HG02798 (cell line): Measurements from ENCODE around the gene ADGRA1.

Experiments
- ATAC-seq: cut with Tn5 transposase; IDR thresholded peaks from one replicate; pipeline ENCODE4 v1.9.1; 2021; ENCODE audit warnings: mild to moderate bottlenecking; ENCODE audit not compliant: unreplicated experiment, poor library complexity

Gene ADGRA1

GRCh38 chr10:133159611-133159949, 71.9 kb downstream of the ADGRA1 start:
- no peak for ATAC-seq

GRCh38 chr10:133159950-133160825, 72.5 kb downstream of the ADGRA1 start, which contains the start of gene KNDC1:
Gene KNDC1, plus strand, starts transcription at chr10:133160219. Its CDS starts 249 bp downstream, at chr10:133160468.
- ATAC-seq: no peak

DNA sequence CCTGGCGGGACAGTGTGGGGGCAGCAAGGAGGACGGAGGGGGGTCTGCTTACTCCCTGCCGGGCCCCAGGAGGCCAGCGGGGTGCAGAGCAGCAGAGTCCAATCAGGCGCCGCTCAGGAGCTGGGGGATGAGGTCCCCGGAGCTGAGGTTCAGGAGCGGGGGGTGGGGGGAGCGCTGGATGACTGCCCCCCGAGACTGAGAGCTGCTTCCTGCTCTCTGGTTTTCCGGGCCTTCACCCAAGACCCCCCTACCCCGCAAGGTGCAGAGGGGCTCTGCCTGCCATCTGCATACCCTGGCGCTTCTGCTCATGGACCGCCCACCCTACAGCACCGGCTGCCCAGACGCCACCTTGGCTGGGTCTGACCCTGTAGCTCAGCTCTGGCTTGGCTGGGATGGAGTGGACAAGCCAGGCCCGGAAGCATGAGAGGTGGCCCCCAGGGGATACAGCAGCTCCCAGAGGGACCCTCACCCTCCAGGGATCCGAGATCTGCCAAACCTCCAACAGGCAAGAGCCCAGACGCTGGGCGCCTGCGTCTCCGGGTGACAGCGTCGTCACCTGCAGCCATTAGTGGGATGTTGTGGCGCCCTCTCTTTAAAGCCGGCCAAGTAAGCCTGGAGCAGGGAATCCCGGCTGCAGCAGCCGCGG, 73.2 kb downstream of the ADGRA1 start:
- no peak for ATAC-seq

- ATAC-seq: no peak
Observed at GRCh38 chr10:133161486-133162109, 73.9 kb downstream of the ADGRA1 start.

DNA sequence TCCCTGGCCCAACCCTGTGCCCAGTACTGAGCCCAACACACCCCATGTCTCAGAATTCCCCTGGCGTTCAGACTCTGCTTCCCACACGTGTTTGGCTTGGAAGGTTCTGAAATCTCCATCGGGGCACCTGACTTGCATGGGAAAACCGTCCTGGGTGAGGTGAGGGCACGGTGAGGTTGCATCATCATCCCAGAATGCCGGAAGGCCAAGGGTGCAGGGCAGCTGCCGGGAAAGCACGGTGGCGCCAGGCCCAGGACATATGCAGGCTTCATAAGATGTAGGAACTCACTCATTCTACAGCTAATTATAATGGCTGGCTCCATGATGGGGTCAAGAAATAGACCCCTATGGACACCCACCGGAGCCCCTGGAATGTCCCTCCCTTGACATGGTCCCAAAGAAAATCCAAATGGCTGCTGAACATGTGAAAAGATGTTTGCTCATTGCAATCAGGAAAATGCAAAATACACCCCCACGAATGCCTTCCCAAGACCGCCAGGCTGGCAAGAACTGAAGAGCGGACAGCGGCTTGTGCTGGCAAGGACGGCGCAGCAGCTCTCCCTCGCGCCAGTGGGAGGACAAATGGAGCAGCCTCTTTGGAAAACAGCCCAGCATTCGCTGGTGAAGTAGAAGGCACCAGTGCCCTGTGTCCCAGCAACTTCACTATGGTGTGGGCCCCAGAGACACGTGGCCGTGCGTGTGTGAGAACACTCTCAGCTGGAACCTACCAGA, 74.6 kb downstream of the ADGRA1 start:
- ATAC-seq: no peak

DNA sequence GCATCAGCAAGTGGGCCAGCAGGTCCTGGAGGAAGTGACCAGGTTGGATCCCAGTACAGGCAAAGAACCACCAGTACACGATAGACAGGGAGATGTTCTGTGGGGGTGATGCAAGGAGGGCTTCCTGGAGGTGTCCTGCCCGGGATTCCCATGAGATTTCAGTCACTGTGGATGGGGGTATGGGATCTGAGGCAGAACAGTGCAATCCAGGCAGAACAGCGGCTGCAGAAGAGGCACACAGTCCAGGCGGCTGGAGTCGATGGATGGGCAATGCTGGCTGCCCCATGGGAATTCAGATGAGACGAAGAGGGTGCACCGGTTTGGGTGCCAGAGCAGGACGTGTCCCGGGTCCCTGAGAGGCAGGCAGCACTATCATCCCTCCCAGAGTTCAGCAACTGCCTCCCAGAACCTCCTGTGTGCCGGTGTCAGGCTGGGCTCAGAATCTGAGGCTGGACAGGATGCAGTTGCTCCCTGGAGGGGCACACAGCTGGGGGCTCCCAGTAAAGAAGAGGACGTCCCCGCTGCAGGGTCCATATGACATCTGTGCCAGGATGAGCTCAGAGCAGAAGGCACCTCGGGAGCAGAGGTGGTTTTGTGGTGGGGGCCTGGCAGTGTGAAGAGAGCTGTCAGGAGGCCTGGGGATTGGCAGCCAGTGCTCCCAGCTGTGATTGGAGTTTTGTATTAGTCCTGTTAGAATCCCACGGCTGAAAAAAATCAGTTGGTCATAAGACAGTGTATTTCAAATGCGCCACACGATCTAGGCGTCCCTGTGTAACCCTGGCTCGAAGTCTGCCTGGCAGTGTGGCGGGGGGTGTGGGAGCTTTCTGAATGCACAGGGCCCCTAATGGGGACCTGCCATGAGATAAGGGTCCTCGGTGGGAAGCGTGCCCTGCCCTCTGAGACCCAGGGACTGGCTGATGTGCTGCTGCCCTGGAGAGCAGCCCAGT, 75.5 kb downstream of the ADGRA1 start:
- no peak for ATAC-seq

DNA sequence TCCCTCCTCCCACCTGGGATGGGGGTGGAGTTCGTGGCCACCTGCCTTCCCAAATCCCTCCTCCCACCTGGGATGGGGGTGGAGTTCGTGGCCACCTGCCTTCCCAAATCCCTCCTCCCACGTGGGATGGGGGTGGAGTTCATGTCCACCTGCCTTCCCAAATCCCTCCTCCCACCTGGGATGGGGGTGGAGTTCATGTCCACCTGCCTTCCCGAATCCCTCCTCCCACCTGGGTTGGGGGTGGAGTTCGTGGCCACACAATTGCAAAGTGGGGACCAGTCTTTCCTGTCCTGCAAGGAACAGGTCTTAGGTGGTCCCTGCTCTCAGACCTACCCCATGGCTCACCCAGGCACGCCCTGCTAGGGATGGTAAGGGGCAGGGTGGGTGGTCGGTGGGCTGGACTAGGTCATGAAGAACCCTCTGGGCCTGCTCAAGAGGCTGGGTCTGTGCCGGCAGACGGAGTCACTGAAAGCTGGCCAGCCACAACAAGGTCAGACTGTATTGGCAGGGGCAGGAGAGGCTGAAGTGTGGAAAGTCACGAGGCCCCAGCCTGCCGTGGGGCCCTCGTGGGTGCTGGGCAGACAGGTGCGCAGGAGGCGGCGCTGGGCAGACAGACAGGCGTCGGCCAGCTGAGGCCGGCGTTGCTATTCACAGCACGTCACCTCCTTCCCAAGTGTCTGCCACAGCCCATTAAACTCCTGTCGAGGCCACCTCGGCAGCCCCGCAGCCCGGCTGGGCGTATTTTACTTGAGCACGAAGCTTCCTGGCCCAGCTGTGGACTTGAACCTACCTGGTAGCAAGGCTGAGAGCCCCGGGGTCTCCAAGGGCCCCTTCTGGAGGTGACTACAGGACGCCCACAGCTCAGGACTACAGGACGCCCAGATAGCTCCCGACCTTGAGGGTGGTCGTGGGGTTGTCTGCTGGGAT, 76.4 kb downstream of the ADGRA1 start:
- no peak for ATAC-seq

DNA sequence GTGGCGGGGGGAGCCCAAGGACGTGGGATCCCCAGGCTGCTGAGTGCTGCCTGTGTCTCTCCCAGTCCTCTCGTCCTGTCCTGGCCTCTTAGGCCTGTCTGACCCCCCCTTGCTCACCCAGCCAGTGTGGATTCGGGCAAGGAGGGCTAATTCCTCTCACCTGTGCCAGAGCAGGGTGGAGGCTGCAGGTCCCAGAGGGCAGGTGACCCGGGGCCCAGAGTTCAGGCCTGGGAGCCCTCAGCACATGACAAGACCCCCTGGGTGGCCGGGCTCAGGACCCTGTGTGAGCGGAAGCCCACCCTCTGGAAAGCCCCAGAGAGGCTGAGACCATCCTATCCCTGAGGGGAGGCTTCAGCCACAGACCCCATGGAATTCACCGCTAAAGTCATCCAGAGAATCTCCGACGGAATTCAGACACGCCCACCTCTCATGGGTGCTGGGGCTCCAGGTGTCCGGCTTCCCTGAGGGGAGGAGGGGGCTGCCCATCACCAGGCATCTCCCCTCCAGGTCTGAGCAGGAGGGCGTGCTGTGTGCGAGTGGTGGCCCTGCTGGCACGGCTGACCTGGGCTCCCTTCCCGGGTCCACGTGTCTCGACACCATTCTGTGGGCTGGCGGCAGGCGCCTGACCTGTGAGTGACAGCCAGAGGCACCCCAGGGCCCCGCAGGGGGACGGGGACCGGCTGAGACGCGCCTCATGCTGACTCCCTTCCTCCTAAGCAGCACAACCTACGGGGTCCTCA, 77.3 kb downstream of the ADGRA1 start:
- no peak for ATAC-seq

DNA sequence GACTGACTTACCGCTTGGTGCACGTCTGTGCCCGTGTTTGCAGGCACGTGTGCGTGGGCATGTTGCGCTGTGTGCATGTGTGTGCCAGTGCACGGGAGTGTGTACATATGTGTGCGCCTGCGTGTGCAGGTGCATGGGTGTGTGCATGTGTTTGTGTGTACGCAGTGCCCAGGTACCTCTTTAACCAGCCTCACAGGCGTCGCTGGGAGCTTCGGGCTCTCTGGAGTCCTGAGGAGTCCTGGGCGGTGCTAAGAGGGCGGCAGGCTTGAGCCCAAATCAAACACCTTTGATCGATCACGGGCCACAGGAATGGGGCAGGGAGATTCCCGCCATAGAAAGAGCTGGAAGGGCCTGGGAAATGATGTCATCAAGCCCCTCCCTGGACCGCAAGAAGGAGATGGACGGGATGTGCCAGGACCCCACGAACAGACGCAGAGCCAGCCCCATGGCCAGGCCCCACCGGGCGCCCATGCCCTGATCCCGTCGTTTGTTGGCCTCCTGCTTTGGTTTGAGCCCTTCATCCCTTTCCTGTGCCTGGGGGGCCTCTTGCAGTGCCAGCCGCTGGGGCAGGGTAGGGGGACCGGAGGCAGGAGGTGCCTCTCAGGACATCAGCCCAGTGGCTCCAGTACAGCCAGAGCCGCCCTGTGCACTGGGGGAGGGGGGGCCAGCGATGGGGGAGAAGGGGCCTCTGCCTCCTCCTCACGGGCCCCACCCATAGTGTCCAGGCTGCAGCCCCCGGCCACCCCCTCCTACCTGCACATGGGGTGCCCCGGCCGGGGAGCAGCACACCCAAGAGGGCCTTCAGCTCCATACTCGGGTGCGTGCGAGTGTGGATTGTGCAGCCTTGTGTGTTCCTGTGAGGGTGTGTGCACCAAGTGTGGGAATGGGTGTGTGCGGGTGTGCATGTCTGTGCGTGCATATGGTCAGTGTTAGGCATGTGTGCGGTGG, 78.1 kb downstream of the ADGRA1 start:
- ATAC-seq: no peak

GRCh38 chr10:133166504-133166827, 78.7 kb downstream of the ADGRA1 start:
- no peak for ATAC-seq

DNA sequence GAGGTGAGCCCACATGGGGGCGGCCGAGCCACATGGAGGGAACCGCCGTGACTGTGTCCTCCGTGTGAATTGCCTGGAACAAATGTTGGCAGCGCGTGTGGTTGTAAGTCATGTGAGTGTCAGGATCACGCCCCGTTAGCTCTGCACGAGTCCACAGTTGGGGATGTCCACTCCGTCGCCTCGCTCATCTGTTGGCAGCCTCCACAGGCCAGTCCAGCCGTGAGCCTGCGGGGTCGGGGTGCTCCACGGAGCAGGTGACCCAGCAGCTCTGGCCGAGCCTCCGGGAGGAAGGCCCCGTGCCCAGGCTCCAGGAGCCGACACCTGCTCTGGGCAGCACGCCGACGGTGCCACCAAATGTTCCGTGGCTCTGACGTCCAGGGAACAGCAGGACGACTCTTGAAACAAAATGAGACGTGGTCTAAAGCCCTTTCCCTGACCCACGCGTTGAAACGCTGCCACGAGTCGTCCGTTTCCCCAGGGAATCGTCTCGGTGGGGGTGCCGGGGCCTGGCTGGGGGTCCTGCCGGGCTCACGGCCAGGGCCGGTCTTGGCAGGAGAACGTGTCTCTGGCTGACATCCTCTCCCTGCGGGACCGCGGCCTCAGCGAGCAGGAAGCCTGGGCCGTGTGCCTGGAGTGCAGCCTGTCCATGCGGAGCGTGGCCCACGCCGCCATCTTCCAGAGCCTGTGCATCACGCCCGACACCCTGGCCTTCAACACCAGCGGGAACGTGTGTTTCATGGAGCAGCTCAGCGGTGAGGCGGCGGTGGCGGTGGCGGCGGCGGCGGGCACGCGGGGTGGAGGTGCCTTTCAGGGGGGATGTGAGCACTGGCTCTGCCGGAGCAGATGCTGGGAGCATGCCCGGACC, 79.3 kb downstream of the ADGRA1 start:
- ATAC-seq: no peak

DNA sequence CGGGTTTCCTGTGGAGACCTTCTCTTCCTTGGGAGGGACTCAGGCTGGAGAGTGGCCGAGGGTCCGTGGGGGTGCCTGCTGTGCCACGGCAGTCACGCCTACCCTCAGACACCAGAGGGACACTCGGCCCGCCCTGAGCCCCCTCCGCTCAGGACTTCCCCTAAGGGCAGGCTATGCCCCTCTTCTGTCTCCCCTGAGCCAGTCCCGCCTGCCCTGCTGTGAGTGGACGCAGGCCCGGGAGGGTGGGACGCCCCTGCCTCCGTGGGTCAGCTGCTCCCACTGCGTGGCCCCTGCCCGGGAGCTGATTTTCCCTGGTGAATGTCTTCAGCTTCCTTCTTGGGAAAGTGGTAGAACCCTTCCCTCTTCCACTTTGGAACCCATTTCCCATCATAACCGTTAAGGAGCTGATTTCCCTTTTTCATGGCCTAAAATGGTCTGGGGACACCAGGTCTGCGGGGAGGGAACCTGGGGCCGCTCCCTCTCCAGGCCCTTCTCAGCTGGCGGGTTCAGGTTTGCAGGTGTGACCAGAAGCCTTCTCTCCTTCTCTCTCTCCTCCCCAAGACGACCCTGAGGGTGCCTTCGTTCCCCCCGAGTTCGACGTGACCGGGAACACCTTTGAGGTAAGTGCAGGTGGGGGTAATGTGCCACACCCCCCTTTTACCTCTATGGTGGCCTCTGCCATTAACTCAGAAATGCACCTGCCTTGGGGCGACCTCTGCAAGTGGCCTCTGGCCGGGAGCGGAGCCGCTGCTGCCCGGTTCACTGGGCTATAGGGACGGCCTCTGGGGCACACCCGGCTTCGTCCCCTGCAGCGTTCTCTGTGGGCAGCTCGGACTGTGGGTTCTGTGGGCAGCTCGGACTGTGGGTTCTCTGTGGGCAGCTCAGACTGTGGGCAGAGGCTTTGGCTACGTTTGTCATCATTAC, 80.2 kb downstream of the ADGRA1 start:
- ATAC-seq: no peak

- no peak for ATAC-seq
Observed at GRCh38 chr10:133168617-133169031, 80.9 kb downstream of the ADGRA1 start.

DNA sequence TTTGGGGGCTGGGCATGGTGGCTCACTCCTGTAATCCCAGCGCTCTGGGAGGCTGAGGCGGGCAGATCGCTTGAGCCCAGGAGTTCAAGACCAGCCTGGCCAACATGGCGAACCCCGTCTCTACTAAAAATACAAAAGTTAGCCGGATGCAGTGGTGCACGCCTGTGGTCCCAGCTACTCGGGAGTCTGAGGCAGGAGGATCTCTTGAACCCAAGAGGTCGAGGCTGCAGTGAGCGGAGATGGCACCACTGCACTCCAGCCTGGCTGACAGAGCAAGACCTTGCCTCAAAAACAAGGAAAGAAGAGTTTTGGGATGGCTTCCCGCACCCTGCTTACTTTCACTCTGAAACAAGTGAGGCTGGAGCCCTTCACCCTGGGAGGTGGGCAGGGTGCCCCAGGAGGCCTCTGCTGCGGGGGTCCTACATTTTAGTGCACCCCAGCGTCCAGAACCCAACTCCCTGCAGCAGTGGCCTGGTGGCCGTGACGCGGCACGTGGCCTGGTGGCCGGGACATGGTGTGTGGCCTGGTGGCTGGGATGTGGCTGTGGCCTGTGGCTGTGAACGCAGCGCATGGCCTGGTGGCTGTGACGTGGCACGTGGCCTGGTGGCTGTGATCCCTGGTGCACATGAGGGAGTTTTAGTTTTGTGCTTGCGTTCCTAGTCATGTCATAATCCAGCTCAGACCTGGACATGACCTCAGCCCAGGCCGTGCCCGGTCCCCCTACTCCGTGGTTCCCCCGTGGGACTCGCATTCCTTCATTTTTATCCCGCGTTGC, 81.6 kb downstream of the ADGRA1 start:
- ATAC-seq: no peak
